SK-N-SH treated with all-trans-retinoic acid at 6 μM for 48 hours (cell line): ENCODE results near the gene CTNNA3.

Experiments used
- ATAC-seq: fragments of 200-7000 bp; cut with Tn5 transposase; 3 replicates; pipeline ENCODE4 v1.9.1; 2020; ENCODE audit warnings: mild to moderate bottlenecking, moderate library complexity
- ARNTL ChIP-seq: fragments of 450-650 bp; formaldehyde crosslinking; IDR thresholded peaks from 2 replicates; pipeline ENCODE4 v1.5.0; 2020; ENCODE audit warnings: low read depth, mild to moderate bottlenecking, moderate library complexity, borderline replicate concordance
- BACH2 ChIP-seq: fragments of 250-450 bp; sonication (Bioruptor Pico); IDR thresholded peaks from 2 replicates; pipeline ENCODE4 v1.9.0; 2021; ENCODE audit warnings: mild to moderate bottlenecking, borderline replicate concordance
- CSDC2 ChIP-seq: fragments of 250-450 bp; sonication (Bioruptor Pico); IDR thresholded peaks from 2 replicates; pipeline ENCODE4 v1.5.0; 2020; ENCODE audit warnings: mild to moderate bottlenecking, moderate library complexity
- GLIS3 ChIP-seq: fragments of 250-450 bp; sonication (Bioruptor Pico); IDR thresholded peaks from 2 replicates; pipeline ENCODE4 v1.5.0; 2020; ENCODE audit warnings: mild to moderate bottlenecking, moderate library complexity
- ISL1 ChIP-seq: fragments of 250-450 bp; sonication (Bioruptor Pico); IDR thresholded peaks from 2 replicates; pipeline ENCODE4 v2.1.2; 2022; ENCODE audit warnings: mild to moderate bottlenecking, moderate library complexity
- OSR1 ChIP-seq: fragments of 250-450 bp; sonication (Bioruptor Pico); IDR thresholded peaks from 2 replicates; pipeline ENCODE4 v1.8.0; 2022; ENCODE audit warnings: moderate library complexity, mild to moderate bottlenecking, inconsistent platforms
- PPARA ChIP-seq: fragments of 250-450 bp; sonication (Bioruptor Pico); IDR thresholded peaks from 2 replicates; pipeline ENCODE4 v1.5.0; 2020; ENCODE audit warnings: mild to moderate bottlenecking, borderline replicate concordance
- RARB ChIP-seq: fragments of 250-450 bp; sonication (Bioruptor Pico); IDR thresholded peaks from 2 replicates; pipeline ENCODE4 v1.8.0; 2021; ENCODE audit warnings: mild to moderate bottlenecking, moderate library complexity
- SNAI2 ChIP-seq: fragments of 250-450 bp; sonication (Bioruptor Pico); IDR thresholded peaks from 2 replicates; pipeline ENCODE4 v1.5.0; 2020; ENCODE audit warnings: mild to moderate bottlenecking, moderate library complexity
- TCF4 ChIP-seq: fragments of 250-450 bp; sonication (Bioruptor Pico); IDR thresholded peaks from 2 replicates; pipeline ENCODE4 v1.8.0; 2021; ENCODE audit warnings: mild to moderate bottlenecking, moderate library complexity, borderline replicate concordance
- TOX ChIP-seq: fragments of 250-450 bp; sonication (Bioruptor Pico); IDR thresholded peaks from 2 replicates; pipeline ENCODE4 v1.8.0; 2021; ENCODE audit warnings: mild to moderate bottlenecking, moderate library complexity, borderline replicate concordance
- ZC3H10 ChIP-seq: fragments of 250-450 bp; sonication (Bioruptor Pico); IDR thresholded peaks from 2 replicates; pipeline ENCODE4 v1.5.1; 2021; ENCODE audit warnings: mild to moderate bottlenecking, moderate library complexity
- ZFP3 ChIP-seq: fragments of 250-450 bp; sonication (Bioruptor Pico); IDR thresholded peaks from 2 replicates; pipeline ENCODE4 v1.5.0; 2020; ENCODE audit warnings: mild to moderate bottlenecking, moderate library complexity
- ZFP30 ChIP-seq: fragments of 450-650 bp; formaldehyde crosslinking; IDR thresholded peaks from 2 replicates; pipeline ENCODE4 v1.5.0; 2022; ENCODE audit warnings: mild to moderate bottlenecking, moderate library complexity
- ZNF70 ChIP-seq: fragments of 450-650 bp; formaldehyde crosslinking; IDR thresholded peaks from 2 replicates; pipeline ENCODE4 v1.5.0; 2020; ENCODE audit warnings: mild to moderate bottlenecking, moderate library complexity
- ZNF8 ChIP-seq: fragments of 450-650 bp; formaldehyde crosslinking; IDR thresholded peaks from 2 replicates; pipeline ENCODE4 v1.5.0; 2020; ENCODE audit warnings: mild to moderate bottlenecking, moderate library complexity
- TF ChIP-seq, protein P1 (sequence below): fragments of 250-450 bp; sonication (Bioruptor Pico); IDR thresholded peaks from 2 replicates; pipeline ENCODE4 v1.8.0; 2020; ENCODE audit warnings: mild to moderate bottlenecking, moderate library complexity, borderline replicate concordance
- TF ChIP-seq, protein P2 (sequence below): fragments of 250-450 bp; sonication (Bioruptor Pico); IDR thresholded peaks from 2 replicates; pipeline ENCODE4 v1.5.0; 2020; ENCODE audit warnings: mild to moderate bottlenecking, moderate library complexity
- TF ChIP-seq, protein P3 (sequence below): fragments of 250-450 bp; sonication (Bioruptor Pico); IDR thresholded peaks from 2 replicates; pipeline ENCODE4 v1.5.1; 2020; ENCODE audit warnings: low read depth, mild to moderate bottlenecking, moderate library complexity
- TF ChIP-seq, protein P4 (sequence below): fragments of 250-450 bp; sonication (Bioruptor Pico); IDR thresholded peaks from 2 replicates; pipeline ENCODE4 v1.8.0; 2021; ENCODE audit warnings: low read depth, mild to moderate bottlenecking, moderate library complexity, borderline replicate concordance
- TF ChIP-seq, protein P5 (sequence below): fragments of 250-450 bp; sonication (Bioruptor Pico); IDR thresholded peaks from 2 replicates; pipeline ENCODE4 v1.5.1; 2021; ENCODE audit warnings: mild to moderate bottlenecking, moderate library complexity

Gene CTNNA3

DNA sequence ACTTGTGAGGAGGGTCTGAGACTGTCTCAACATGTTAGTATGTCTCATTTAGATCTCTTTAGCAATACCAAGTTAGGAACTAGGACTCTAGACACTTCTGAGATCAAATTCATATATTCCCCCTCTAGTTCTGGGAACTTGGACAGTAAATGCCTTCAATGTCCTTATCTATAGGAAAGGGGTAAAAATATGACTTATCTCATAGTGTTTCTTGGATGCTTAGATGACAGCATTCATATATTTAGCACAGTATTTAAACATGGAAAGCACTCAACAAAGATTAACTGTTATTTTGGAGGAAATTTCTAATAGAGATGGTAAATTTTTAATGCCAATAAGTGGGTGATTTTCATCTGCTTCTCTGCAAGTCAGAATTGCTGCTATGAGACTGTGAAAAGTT lies 154.6 kb downstream of the CTNNA3 start:
- ATAC-seq, result no peak
- TF ChIP-seq, protein P1, sequence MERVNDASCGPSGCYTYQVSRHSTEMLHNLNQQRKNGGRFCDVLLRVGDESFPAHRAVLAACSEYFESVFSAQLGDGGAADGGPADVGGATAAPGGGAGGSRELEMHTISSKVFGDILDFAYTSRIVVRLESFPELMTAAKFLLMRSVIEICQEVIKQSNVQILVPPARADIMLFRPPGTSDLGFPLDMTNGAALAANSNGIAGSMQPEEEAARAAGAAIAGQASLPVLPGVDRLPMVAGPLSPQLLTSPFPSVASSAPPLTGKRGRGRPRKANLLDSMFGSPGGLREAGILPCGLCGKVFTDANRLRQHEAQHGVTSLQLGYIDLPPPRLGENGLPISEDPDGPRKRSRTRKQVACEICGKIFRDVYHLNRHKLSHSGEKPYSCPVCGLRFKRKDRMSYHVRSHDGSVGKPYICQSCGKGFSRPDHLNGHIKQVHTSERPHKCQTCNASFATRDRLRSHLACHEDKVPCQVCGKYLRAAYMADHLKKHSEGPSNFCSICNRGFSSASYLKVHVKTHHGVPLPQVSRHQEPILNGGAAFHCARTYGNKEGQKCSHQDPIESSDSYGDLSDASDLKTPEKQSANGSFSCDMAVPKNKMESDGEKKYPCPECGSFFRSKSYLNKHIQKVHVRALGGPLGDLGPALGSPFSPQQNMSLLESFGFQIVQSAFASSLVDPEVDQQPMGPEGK (CRISPR knock-in tag), result no peak
- no peak for TF ChIP-seq ZFP30 (CRISPR knock-in tag)
- no peak for TF ChIP-seq ZC3H10 (CRISPR knock-in tag)
- TF ChIP-seq, protein P2, sequence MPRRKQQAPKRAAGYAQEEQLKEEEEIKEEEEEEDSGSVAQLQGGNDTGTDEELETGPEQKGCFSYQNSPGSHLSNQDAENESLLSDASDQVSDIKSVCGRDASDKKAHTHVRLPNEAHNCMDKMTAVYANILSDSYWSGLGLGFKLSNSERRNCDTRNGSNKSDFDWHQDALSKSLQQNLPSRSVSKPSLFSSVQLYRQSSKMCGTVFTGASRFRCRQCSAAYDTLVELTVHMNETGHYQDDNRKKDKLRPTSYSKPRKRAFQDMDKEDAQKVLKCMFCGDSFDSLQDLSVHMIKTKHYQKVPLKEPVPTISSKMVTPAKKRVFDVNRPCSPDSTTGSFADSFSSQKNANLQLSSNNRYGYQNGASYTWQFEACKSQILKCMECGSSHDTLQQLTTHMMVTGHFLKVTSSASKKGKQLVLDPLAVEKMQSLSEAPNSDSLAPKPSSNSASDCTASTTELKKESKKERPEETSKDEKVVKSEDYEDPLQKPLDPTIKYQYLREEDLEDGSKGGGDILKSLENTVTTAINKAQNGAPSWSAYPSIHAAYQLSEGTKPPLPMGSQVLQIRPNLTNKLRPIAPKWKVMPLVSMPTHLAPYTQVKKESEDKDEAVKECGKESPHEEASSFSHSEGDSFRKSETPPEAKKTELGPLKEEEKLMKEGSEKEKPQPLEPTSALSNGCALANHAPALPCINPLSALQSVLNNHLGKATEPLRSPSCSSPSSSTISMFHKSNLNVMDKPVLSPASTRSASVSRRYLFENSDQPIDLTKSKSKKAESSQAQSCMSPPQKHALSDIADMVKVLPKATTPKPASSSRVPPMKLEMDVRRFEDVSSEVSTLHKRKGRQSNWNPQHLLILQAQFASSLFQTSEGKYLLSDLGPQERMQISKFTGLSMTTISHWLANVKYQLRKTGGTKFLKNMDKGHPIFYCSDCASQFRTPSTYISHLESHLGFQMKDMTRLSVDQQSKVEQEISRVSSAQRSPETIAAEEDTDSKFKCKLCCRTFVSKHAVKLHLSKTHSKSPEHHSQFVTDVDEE, result no peak
- no peak for TF ChIP-seq ZNF70 (CRISPR knock-in tag)
- TF ChIP-seq, protein P3, sequence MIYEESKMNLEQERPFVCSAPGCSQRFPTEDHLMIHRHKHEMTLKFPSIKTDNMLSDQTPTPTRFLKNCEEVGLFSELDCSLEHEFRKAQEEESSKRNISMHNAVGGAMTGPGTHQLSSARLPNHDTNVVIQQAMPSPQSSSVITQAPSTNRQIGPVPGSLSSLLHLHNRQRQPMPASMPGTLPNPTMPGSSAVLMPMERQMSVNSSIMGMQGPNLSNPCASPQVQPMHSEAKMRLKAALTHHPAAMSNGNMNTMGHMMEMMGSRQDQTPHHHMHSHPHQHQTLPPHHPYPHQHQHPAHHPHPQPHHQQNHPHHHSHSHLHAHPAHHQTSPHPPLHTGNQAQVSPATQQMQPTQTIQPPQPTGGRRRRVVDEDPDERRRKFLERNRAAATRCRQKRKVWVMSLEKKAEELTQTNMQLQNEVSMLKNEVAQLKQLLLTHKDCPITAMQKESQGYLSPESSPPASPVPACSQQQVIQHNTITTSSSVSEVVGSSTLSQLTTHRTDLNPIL, result no peak
- no peak for TF ChIP-seq PPARA (CRISPR knock-in tag)
- no peak for TF ChIP-seq ZNF8 (CRISPR knock-in tag)
- no peak for TF ChIP-seq TOX (CRISPR knock-in tag)
- no peak for TF ChIP-seq ISL1 (CRISPR knock-in tag)
- TF ChIP-seq BACH2 (CRISPR knock-in tag), result no peak
- no peak for TF ChIP-seq CSDC2 (CRISPR knock-in tag)
- no peak for TF ChIP-seq RARB (CRISPR knock-in tag)
- no peak for TF ChIP-seq GLIS3 (CRISPR knock-in tag)
- TF ChIP-seq SNAI2, result no peak
- TF ChIP-seq, protein P4, sequence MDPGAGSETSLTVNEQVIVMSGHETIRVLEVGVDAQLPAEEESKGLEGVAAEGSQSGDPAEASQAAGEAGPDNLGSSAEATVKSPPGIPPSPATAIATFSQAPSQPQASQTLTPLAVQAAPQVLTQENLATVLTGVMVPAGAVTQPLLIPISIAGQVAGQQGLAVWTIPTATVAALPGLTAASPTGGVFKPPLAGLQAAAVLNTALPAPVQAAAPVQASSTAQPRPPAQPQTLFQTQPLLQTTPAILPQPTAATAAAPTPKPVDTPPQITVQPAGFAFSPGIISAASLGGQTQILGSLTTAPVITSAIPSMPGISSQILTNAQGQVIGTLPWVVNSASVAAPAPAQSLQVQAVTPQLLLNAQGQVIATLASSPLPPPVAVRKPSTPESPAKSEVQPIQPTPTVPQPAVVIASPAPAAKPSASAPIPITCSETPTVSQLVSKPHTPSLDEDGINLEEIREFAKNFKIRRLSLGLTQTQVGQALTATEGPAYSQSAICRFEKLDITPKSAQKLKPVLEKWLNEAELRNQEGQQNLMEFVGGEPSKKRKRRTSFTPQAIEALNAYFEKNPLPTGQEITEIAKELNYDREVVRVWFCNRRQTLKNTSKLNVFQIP, result no peak
- TF ChIP-seq OSR1 (CRISPR knock-in tag), result no peak

DNA sequence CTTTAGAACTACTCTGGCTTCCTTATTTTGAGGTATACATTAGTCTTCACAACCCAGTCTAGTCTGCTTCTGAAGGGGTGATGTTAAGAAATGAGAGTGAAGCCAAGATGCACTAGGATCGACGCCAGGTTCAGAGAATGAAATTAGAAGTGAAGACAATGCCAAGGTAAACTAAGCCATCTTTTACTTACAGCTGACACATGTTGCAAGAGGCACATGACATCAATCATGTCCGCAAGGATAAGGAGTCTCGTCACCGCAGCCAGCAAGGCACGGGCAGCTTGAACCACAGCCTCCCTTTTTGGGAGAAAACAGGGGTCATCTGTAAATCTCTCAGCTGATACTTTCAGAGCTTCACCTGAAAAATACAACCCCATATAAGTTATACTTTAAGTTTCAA lies 156.7 kb downstream of the CTNNA3 start:
- TF ChIP-seq, protein P4, result no peak
- TF ChIP-seq ZNF8 (CRISPR knock-in tag), result no peak
- no peak for TF ChIP-seq ZNF70 (CRISPR knock-in tag)
- no peak for TF ChIP-seq TOX (CRISPR knock-in tag)
- no peak for TF ChIP-seq ZFP30 (CRISPR knock-in tag)
- TF ChIP-seq, protein P3, result no peak
- no peak for TF ChIP-seq ZFP3 (CRISPR knock-in tag)
- TF ChIP-seq, protein P1 (CRISPR knock-in tag), result no peak
- no peak for TF ChIP-seq BACH2 (CRISPR knock-in tag)
- TF ChIP-seq ISL1 (CRISPR knock-in tag), result no peak
- no peak for TF ChIP-seq PPARA (CRISPR knock-in tag)
- TF ChIP-seq, protein P5, sequence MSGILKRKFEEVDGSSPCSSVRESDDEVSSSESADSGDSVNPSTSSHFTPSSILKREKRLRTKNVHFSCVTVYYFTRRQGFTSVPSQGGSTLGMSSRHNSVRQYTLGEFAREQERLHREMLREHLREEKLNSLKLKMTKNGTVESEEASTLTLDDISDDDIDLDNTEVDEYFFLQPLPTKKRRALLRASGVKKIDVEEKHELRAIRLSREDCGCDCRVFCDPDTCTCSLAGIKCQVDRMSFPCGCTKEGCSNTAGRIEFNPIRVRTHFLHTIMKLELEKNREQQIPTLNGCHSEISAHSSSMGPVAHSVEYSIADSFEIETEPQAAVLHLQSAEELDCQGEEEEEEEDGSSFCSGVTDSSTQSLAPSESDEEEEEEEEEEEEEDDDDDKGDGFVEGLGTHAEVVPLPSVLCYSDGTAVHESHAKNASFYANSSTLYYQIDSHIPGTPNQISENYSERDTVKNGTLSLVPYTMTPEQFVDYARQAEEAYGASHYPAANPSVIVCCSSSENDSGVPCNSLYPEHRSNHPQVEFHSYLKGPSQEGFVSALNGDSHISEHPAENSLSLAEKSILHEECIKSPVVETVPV (CRISPR knock-in tag), result no peak
- TF ChIP-seq, protein P2, result no peak
- TF ChIP-seq ZC3H10 (CRISPR knock-in tag), result no peak
- no peak for TF ChIP-seq ARNTL (CRISPR knock-in tag)
- TF ChIP-seq TCF4 (CRISPR knock-in tag), result no peak
- no peak for ATAC-seq
